NCI-H2227 treated with DMSO at 0.1 percent for 48 hours (cell line): Measurements from ENCODE around the gene ACTG2.

Experiments
- DNase-seq: peaks from one replicate; lab custom pipeline; 2025; lab: John Stamatoyannopoulos, UW

Gene ACTG2

GRCh38 chr2:73914667-73915066 lies 21.9 kb downstream of the ACTG2 start:
- DNase-seq, result no peak

GRCh38 chr2:73915437-73915993 lies 22.7 kb downstream of the ACTG2 start:
- no peak for DNase-seq

- no peak for DNase-seq
Measured at GRCh38 chr2:73916666-73917065, 23.9 kb downstream of the ACTG2 start.

GRCh38 chr2:73917296-73917695 lies 24.5 kb downstream of the ACTG2 start:
- DNase-seq, result no peak

GRCh38 chr2:73917696-73918207 lies 24.9 kb downstream of the ACTG2 start:
- DNase-seq, result no peak

GRCh38 chr2:73918856-73919255 lies 26.0 kb downstream of the ACTG2 start:
- no peak for DNase-seq

- no peak for DNase-seq
Measured at GRCh38 chr2:73919596-73920228, 26.9 kb downstream of the ACTG2 start.

GRCh38 chr2:73920577-73921545 lies 28.1 kb downstream of the ACTG2 start:
- DNase-seq, result peak; percentile 26

- no peak for DNase-seq
Measured at GRCh38 chr2:73921581-73921980, 28.8 kb downstream of the ACTG2 start.

- DNase-seq, result no peak
Measured at GRCh38 chr2:73922681-73923080, 29.9 kb downstream of the ACTG2 start.

GRCh38 chr2:73925033-73925704 lies 32.4 kb downstream of the ACTG2 start:
- no peak for DNase-seq

- DNase-seq, result no peak
Measured at GRCh38 chr2:73925853-73926492, 33.2 kb downstream of the ACTG2 start.

GRCh38 chr2:73926493-73927327 lies 33.9 kb downstream of the ACTG2 start, which contains the start of gene DGUOK:
DGUOK (plus strand) TSS chr2:73926880; CDS start chr2:73926911, 31 bp downstream.
- peak; percentile 95 for DNase-seq

GRCh38 chr2:73927344-73927743 lies 34.5 kb downstream of the ACTG2 start:
- DNase-seq, result no peak

- no peak for DNase-seq
Measured at GRCh38 chr2:73928963-73929347, 36.1 kb downstream of the ACTG2 start.

GRCh38 chr2:73930386-73930785 lies 37.6 kb downstream of the ACTG2 start:
- DNase-seq, result no peak

GRCh38 chr2:73931531-73932500 lies 39.0 kb downstream of the ACTG2 start:
- DNase-seq, result no peak

GRCh38 chr2:73933194-73933593 lies 40.4 kb downstream of the ACTG2 start:
- peak; percentile 70 for DNase-seq

GRCh38 chr2:73935641-73936040 lies 42.8 kb downstream of the ACTG2 start:
- no peak for DNase-seq
